MM.1S (cell line): ENCODE measurements around the gene SECISBP2.
"Not testable (repeated sequence)": the region's sequence is repeated elsewhere in the genome, so short reads cannot be mapped to it uniquely, and the experiment has no call there.

Experiments
- DNase-seq: peaks from one replicate; pipeline ENCODE4 v3.0.0-alpha.2; 2015
- H2AFZ ChIP-seq: fragments of 300-600 bp; sonication (generic); 2 replicates; pipeline ENCODE4 v1.6.0; 2016; ENCODE audit warnings: antibody characterized with exemption, low read length
- H3F3A ChIP-seq: fragments of 300-600 bp; sonication (generic); 2 replicates; pipeline ENCODE4 v1.6.1; 2016; ENCODE audit warnings: mild to moderate bottlenecking, antibody characterized with exemption, low read length, moderate library complexity, mixed read lengths; ENCODE audit not compliant: insufficient read depth
- H3K27ac ChIP-seq: fragments of 300-600 bp; sonication (generic); 2 replicates; pipeline ENCODE4 v1.5.1; 2016; ENCODE audit warnings: mild to moderate bottlenecking, low read length
- H3K27me3 ChIP-seq: fragments of 300-600 bp; sonication (generic); replicated peaks from 2 replicates; pipeline ENCODE4 v1.6.0; 2016; ENCODE audit warnings: low read length; ENCODE audit not compliant: insufficient read depth
- H3K36me3 ChIP-seq: fragments of 300-600 bp; sonication (generic); replicated peaks from 2 replicates; pipeline ENCODE4 v1.6.1; 2016; ENCODE audit warnings: mild to moderate bottlenecking, low read length, mixed read lengths; ENCODE audit not compliant: insufficient read depth
- H3K4me1 ChIP-seq: fragments of 300-600 bp; sonication (generic); 2 replicates; pipeline ENCODE4 v1.6.1; 2016; ENCODE audit warnings: low read length, mixed read lengths
- H3K4me2 ChIP-seq: fragments of 300-600 bp; sonication (generic); 2 replicates; pipeline ENCODE4 v1.6.0; 2016; ENCODE audit warnings: low read depth, low read length
- H3K4me3 ChIP-seq: fragments of 300-600 bp; sonication (generic); 2 replicates; pipeline ENCODE4 v1.5.1; 2016; ENCODE audit warnings: low read length, mixed read lengths
- H3K79me2 ChIP-seq: fragments of 300-600 bp; sonication (generic); 2 replicates; pipeline ENCODE4 v1.6.1; 2016; ENCODE audit warnings: mixed run types, low read length, mixed read lengths
- H3K9ac ChIP-seq: fragments of 300-600 bp; sonication (generic); 2 replicates; pipeline ENCODE4 v1.6.1; 2016; ENCODE audit warnings: low read length, mixed read lengths
- H3K9me2 ChIP-seq: fragments of 300-600 bp; sonication (generic); replicated peaks from 2 replicates; pipeline ENCODE4 v1.6.1; 2016; ENCODE audit warnings: mild to moderate bottlenecking, low read length, mixed read lengths; ENCODE audit not compliant: insufficient read depth
- H3K9me3 ChIP-seq: fragments of 300-600 bp; sonication (generic); replicated peaks from 2 replicates; pipeline ENCODE4 v1.6.1; 2016; ENCODE audit warnings: mild to moderate bottlenecking, low read length, mixed read lengths; ENCODE audit not compliant: insufficient read depth
- H4K20me1 ChIP-seq: fragments of 300-600 bp; sonication (generic); 2 replicates; pipeline ENCODE4 v1.6.1; 2016; ENCODE audit warnings: mild to moderate bottlenecking, low read length, moderate library complexity, mixed read lengths; ENCODE audit not compliant: insufficient read depth
- EZH2 ChIP-seq: fragments of 300-600 bp; sonication (generic); optimal IDR thresholded peaks from 2 replicates; pipeline ENCODE3; 2017; ENCODE audit warnings: low read depth, mild to moderate bottlenecking, antibody characterized with exemption, low read length, mixed read lengths
- EZH2phosphoT487 ChIP-seq: fragments of 300-600 bp; sonication (generic); IDR thresholded peaks from 2 replicates; pipeline ENCODE4 v1.6.1; 2018; ENCODE audit warnings: antibody characterized with exemption, low read length
- TF ChIP-seq, protein P1 (sequence below): fragments of 300-600 bp; sonication (generic); IDR thresholded peaks from 2 replicates; pipeline ENCODE4 v1.5.1; 2016; ENCODE audit warnings: antibody characterized with exemption, low read length, mixed read lengths

SECISBP2 gene

GRCh38 chr9:89368978-89369377 lies 50.7 kb downstream of the SECISBP2 start:
- H3K79me2 ChIP-seq: no peaks in the 10 kb centered on the region
- H2AFZ ChIP-seq: no peak overlapping the region
- no peaks in the 10 kb centered on the region for H3K4me1 ChIP-seq
- no peaks in the 10 kb centered on the region for H4K20me1 ChIP-seq
- TF ChIP-seq EZH2phosphoT487: no peak
- TF ChIP-seq EZH2: no peak
- TF ChIP-seq, protein P1, sequence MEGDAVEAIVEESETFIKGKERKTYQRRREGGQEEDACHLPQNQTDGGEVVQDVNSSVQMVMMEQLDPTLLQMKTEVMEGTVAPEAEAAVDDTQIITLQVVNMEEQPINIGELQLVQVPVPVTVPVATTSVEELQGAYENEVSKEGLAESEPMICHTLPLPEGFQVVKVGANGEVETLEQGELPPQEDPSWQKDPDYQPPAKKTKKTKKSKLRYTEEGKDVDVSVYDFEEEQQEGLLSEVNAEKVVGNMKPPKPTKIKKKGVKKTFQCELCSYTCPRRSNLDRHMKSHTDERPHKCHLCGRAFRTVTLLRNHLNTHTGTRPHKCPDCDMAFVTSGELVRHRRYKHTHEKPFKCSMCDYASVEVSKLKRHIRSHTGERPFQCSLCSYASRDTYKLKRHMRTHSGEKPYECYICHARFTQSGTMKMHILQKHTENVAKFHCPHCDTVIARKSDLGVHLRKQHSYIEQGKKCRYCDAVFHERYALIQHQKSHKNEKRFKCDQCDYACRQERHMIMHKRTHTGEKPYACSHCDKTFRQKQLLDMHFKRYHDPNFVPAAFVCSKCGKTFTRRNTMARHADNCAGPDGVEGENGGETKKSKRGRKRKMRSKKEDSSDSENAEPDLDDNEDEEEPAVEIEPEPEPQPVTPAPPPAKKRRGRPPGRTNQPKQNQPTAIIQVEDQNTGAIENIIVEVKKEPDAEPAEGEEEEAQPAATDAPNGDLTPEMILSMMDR: no peak
- no peaks in the 10 kb centered on the region for H3K27me3 ChIP-seq
- H3K9me3 ChIP-seq: no peaks in the 10 kb centered on the region
- no peak overlapping the region for H3K4me3 ChIP-seq
- H3K9ac ChIP-seq: no peak overlapping the region
- peaks cover 3% of the 10 kb centered on the region; the same call in 1 of the 2 replicates for H3F3A ChIP-seq
- H3K4me2 ChIP-seq: no peak overlapping the region
- H3K9me2 ChIP-seq: no peaks in the 10 kb centered on the region
- H3K36me3 ChIP-seq: no peaks in the 10 kb centered on the region
- no peak for DNase-seq
- no peak overlapping the region for H3K27ac ChIP-seq

- Histone ChIP-seq H3K9ac (no peak overlapping the region), H3K79me2 (no peaks in the 10 kb centered on the region), H3K4me3 (no peak overlapping the region), H3K4me2 (no peak overlapping the region), H3K9me2 (no peaks in the 10 kb centered on the region), H3K36me3 (no peaks in the 10 kb centered on the region), H2AFZ (no peak overlapping the region), H3K4me1 (no peaks in the 10 kb centered on the region), H3F3A (peaks cover 3% of the 10 kb centered on the region; the same call in 1 of the 2 replicates), H4K20me1 (no peaks in the 10 kb centered on the region), H3K9me3 (no peaks in the 10 kb centered on the region), H3K27ac (no peak overlapping the region), H3K27me3 (no peaks in the 10 kb centered on the region)
- no peak for TF ChIP-seq EZH2
- TF ChIP-seq, protein P1: no peak
- no peak for DNase-seq
These were observed 52.3 kb downstream of the SECISBP2 start for GRCh38 chr9:89370593-89370992.

GRCh38 chr9:89371791-89372190 lies 53.5 kb downstream of the SECISBP2 start:
- H3K79me2 ChIP-seq, H3K4me1 ChIP-seq, H3F3A ChIP-seq, DNase-seq, H4K20me1 ChIP-seq, H3K9ac ChIP-seq, H3K27ac ChIP-seq, H3K36me3 ChIP-seq, H3K9me3 ChIP-seq, H3K4me3 ChIP-seq, H3K9me2 ChIP-seq, H2AFZ ChIP-seq, H3K27me3 ChIP-seq, H3K4me2 ChIP-seq: not testable (repeated sequence)

GRCh38 chr9:89372230-89372816 lies 54.0 kb downstream of the SECISBP2 start:
- H3K27ac ChIP-seq: no peak overlapping the region

More at GRCh38 chr9:89372230-89372816, 54.0 kb downstream of the SECISBP2 start:
- Histone ChIP-seq H3K9ac (no peak overlapping the region), H3K4me2 (no peak overlapping the region), H3K4me1 (no peaks in the 10 kb centered on the region), H3K9me3 (no peaks in the 10 kb centered on the region), H3K27me3 (no peaks in the 10 kb centered on the region), H4K20me1 (no peaks in the 10 kb centered on the region), H3K36me3 (no peaks in the 10 kb centered on the region), H3K9me2 (no peaks in the 10 kb centered on the region), H3F3A (no peaks in the 10 kb centered on the region), H2AFZ (no peak overlapping the region), H3K79me2 (no peaks in the 10 kb centered on the region), H3K4me3 (no peak overlapping the region)
- TF ChIP-seq EZH2phosphoT487: no peak
- TF ChIP-seq, protein P1: no peak
- TF ChIP-seq EZH2: no peak
- DNase-seq: no peak
